HG02970 (cell line): ENCODE measurements around the gene ZNF853.
"Not testable (repeated sequence)": the region's sequence is repeated elsewhere in the genome, so short reads cannot be mapped to it uniquely, and the experiment has no call there.

Source experiments
- ATAC-seq: cut with Tn5 transposase; IDR thresholded peaks from one replicate; pipeline ENCODE4 v1.9.1; 2021; ENCODE audit warnings: mild to moderate bottlenecking, moderate library complexity, moderate number of reproducible peaks; ENCODE audit not compliant: unreplicated experiment, low FRiP score

ZNF853 gene

DNA sequence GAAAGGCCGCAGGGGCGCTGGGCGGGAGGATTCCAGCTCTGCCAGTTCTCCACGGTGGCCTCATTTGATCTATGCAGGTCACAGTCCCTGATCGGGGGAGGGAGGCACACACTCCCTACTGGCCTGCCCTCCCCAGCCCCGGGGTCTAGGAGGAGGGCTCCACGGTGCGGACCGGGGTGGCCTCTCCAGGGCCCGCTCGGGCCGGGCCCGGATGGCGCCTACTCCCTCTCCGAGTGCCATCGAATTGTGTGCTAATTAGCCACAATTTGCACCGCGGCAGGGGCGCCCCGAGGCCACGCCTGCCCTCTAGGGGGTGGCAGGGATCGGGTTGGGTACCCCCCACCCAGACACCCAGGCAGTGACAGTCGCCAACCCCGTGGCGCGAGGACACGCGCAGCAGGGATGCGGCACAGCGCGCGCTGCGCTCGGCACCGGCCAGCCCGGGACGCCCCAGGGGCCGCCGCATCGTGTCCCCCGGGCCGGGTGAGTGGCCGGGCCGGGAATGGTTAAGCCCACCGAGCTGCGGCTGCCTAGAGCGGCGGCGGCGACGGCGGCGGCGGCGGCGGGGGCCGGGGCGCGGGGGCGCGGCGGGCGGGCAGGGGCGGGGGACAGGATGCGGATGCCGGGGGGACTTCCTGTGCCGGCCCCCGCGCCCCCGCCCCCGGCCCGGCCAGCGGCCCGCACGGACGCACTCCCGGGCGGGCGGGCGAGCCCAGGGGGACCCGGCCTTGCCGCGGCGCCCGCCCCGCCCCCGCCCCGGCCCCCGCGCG, at the start of gene ZNF853:
TSS of gene ZNF853 (plus strand) at position 658 of the 770 bp plus-strand sequence. CDS start 565 bp downstream, outside the sequence.
- no peak for ATAC-seq

DNA sequence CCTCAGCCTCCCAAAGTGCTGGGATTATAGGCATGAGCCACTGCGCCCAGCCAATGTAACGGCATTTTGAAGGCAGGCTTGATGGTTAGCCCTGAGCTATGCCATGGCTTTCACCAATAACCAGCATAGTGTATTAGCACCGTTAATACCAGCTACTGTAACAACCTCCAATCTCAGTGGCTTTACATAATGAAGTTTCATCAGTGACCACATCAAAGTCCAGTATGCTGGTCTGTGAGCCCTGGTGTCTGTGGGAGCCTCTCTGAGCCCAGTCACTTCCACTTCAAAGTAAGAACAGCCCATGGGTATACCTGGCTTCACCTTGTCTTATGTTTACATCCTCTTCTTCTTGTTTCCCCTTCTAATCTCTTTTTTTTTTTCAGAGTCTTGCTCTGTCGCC, 49.8 kb upstream of the ZNF853 start:
- no peak for ATAC-seq

DNA sequence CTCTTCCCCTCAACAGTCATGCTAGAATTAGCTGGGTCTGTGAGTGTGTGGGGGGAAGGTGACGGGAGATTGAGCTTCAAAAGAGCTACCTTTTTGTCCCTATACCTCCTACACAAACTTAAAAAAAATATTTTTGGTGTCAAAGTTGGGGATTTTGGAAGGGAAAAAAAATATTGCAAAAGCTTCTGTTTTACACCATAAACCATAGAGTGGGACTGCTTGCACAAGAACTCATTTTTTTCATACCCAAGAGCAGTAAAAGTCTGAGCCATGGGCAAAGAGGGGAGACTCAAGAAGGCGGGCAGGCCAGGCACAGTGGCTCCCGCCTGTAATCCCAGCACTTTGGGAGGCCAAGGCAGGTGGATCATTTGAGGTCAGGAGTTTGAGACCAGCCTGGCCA, 47.5 kb upstream of the ZNF853 start:
- no peak for ATAC-seq

DNA sequence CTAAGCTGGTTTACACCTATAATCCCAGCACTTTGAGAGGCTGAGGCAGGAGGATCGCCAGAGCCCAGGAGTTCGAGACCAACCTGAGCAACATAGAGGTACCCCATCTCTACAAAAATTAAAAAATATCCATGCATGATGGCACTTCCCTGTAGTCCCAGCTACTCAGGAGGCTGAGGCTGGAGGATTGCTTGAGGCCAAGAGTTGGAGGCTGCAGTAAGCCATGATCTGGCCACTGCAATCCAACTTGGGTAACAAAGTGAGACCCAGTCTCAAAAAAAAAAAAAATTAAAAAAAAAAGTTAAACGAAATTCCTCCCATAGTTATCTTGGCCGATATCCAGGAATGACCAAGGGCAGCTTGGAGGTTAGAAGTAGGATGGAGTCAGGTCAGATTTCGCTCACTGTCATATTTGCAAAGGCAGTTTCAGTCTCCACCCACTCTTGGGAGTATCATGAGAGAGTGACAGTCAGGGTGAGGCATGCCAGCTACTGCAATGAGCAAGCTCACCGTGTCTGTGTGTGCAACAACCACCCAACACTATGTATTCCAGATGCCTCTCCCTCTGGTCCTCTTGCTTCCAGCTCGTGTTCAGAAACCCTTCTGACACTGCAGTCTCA, 44.1 kb upstream of the ZNF853 start:
- no peak for ATAC-seq

DNA sequence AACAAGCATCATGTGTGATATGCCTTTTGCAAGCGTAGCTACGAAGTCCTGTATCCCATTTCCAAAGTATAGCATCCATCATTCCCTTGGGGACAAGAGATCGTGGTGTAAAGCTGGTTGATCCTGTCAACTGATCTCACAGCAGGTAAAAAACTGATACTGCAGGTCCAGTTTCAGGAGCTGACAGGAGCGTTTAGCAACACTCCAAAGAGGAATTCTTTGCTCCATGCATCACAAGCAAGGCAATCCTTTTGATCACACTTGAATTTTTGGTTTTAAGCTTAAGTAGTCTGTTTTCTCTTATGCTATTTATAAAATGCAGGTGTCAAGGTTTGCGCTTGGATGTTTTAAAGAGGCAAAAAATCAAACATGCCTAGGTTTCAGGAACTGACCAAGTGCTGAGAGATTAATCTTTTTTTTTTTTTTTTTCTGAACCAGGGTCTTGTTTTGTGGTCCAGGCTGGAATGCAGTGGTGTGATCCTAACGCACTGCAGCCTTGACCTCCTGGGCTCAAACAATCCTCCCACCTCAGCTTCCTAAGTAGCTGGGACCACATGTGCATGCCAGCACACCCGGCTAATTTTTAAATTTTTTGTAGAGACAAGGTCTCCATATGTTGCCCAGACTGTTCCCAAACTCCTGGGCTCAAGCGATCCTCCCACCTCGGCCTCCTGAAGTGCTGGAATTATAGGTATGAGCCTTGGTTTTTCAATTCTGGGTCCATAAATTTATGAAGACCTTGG, 40.0 kb upstream of the ZNF853 start:
- ATAC-seq, result no peak

DNA sequence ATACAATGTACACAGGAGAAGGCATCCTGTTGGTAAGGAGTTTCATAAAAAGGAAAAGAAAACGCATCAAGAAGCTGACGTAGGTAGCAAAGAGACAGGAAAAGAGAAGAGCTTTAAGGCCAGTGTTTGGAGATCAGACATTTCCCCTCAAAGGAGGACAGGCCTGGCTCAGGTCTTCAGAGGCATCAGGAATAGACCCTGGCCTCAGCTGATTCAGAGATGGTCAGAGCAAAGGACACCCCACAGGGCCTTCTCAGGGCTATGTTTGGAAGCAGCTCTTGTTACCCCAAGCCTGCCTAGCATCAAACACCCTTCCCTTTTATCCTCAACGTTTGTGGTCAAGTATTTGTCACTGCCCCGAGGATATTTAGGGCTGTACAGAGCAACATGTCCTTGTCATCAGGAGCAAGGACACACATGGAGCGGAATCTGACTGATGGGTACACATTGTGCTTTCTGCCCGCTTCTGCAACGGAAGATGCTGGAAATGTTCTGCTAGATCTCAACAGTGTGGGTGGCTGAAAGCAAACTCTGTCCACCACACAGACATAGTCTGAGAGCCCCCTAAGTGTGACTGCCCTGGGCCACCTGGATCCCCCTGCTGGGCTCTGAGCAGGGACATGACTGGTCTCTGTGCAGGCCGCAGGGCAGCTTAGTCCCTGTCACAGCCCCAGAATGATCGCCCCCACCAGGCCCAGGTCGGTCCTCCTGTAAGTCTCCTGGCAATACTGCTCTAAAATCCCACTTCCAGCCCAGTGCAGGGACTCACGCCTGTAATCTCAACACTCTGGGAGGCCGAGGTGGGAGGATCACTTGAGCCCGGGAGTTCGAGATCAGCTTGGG, 39.2 kb upstream of the ZNF853 start:
- ATAC-seq, result no peak

DNA sequence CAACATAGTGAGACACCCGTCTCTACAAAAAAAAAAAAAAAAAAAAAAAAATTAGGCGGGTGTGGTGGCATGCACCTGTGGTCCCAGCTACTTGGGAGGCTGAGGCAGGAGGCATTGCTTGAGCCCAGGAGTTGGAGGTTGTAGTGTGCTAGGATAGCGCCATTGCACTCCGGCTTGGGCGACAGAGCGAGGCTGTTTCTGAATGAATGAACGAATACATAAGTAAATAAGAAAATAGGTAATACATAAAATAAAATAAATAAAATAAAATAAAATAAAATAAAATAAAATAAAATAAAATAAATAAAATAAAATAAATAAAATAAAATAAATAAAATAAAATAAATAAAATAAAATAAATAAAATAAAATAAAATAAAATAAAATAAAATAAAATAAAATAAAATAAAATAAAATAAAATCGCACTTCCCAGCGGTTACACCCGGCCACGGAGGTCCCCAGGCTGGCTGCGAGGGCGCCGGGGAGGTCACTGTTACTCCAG, 38.5 kb upstream of the ZNF853 start:
- not testable (repeated sequence) for ATAC-seq

DNA sequence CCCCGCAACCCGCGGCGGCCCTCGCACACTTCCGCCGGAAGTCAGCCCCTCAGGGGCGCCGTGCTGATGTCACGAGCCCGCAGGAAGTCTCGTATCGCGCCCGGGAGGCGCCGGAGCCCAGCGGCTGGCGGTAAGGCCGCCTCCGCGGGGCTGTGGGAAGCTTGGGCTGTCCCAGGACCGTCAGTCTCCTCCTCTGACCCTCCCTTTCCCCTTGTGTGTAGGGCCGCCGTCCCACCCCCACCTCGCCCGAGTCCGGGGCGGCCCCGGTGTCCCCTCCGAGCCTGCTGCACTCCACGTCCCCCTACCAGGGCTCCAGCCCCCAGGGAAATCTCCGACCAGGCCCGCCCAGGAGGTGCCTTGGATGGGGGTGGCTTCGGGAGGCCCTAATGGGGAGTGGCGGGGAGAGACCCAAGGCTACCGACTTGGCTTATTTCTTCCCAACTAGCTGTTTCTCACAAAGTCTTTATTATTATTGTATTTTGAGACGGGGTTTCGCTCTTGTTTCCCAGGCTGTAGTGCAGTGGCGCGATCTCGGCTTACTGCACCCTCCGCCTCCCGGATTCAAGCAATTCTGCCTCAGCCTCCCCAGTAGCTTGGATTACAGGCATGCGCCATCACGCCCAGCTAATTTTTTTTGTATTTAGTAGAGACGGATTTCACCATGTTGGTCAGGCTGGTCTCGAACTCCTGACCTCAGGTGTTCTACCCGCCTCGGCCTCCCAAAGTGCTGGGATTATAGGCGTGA, 37.9 kb upstream of the ZNF853 start, which contains the start of gene ZDHHC4:
TSS of gene ZDHHC4 (plus strand) at position 86 of the 745 bp plus-strand sequence. CDS start 3,108 bp downstream, outside the sequence.
- peak; percentile 95 for ATAC-seq

DNA sequence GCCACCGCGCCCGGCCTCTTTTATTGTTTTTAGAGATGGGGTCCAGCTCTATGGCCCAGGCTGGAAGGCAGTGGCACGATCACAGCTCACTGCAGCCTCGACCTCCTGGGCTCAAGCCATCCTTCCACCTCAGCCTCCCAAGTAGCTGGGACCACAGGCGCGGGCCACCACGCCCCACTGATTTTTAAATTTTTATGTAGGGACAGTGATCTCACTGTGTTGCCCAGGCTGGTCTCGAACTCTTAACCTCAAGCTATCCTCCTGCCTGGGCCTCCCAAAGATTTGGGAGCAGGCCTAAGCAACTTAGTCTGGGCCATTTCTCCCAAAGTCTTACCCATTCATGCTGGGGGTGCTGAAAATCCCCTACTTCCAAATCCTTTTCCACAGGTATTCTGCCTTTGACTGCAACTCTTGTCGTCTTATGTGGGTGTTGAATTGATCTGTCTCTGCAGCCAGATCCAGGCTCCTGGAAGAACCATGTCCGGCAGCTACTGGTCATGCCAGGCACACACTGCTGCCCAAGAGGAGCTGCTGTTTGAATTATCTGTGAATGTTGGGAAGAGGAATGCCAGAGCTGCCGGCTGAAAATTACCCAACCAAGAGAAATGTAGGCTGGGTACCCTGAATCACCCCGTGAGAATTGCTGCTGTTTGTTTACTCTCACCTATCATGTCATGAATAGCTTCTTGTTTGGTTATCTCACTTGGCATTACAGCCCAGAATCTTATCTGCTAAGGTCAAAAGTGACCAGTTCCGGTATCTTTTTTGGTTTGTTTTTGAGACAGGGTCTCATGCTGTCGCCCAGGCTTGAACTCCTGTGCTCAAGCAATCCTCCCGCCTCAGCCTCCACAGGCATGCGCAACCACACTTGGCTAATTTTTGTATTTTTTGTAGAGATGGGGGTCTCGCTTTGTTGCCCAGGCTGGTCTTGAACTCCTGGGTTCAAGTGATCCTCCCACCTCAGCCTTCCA, 37.0 kb upstream of the ZNF853 start:
- no peak for ATAC-seq

DNA sequence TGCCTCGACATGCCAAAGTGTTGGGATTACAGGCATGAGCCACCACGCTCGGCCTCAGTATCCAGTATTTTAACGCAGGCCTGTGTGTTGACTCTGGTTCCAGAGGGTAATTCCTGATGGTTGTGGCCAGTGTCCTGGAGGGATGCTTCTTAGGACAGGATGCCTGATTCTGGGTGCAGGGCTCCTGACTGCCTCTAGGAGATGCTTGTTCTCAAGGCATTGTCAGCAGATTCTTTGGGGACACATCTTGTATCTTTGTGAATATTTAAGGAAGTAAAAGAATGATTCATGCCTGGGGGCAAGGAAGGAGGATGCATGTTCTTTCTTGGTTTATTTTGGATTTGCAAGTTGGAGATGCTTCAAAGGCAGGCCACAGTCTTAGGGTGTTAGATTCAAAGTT, 36.0 kb upstream of the ZNF853 start:
- ATAC-seq, result no peak

DNA sequence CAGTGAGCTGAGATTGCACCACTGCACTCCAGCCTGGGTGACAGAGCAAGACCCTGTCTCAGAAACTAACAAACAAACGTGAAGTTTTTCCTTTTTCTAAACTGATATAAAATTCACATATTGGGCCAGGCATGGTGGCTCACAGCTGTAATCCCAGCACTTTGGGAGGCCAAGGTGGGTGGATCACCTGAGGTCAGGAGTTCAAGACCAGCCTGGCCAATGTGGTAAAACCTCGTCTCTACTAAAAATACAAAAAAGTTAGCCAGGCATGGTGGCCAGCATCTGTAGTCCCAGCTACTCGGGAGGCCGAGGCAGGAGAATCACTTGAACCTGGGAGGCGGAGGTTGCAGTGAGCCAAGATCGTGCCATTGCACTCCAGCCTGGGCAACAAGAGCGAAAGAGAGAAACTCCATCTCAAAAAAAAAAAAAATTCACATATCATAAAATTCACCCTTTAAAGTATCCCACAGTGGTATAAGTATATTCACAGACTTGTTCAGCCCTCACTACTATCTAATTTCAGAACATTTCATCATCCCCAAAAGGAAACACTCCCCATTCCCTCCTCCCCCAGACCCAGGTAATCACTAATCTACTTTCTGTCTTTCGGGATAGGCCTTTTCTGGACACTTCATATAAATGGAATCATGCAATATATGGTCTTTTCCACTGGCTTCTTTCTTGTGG, 29.5 kb upstream of the ZNF853 start:
- ATAC-seq, result not testable (repeated sequence)

DNA sequence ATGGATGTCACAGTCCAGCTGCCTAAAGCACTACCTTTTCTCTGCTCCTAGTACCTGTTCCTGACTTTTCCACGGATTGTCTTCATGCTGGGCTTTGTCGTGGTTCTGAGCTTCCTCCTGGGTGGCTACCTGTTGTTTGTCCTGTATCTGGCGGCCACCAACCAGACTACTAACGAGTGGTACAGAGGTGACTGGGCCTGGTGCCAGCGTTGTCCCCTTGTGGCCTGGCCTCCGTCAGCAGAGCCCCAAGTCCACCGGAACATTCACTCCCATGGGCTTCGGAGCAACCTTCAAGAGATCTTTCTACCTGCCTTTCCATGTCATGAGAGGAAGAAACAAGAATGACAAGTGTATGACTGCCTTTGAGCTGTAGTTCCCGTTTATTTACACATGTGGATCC, 26.8 kb upstream of the ZNF853 start:
- ATAC-seq, result no peak

DNA sequence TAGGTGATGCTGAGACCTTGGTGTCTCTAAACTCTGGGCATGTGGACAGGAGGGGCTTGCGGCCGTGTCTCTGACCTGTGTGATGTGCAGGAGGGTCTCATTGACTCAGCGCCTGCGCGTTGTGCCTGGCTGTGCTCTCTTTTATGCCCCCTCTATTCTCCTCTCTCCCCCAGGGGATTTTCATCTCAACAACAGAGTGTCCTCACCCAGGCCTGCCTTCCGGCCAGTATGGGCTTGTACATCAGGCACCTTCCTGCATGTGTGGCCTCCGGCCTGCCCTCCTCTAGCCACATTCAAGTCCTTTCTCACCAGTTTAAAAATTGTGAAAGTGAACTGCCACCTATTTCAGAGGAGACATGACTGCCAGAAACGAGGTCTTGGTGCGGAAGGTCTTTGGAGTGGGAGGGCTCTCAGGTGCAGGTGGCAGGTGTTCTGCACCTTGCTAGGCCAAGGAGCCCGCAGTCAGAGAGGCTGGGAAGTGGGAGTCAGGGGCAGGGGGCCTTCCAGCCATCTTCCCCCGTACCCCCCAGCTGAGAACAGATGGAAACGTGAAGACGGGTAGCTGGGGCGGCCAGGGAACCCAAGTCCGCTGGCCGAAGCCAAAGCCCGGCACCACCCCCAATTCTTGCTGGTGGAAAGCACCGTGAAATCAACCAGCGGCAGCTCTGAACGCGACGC, 26.1 kb upstream of the ZNF853 start:
- ATAC-seq, result no peak

DNA sequence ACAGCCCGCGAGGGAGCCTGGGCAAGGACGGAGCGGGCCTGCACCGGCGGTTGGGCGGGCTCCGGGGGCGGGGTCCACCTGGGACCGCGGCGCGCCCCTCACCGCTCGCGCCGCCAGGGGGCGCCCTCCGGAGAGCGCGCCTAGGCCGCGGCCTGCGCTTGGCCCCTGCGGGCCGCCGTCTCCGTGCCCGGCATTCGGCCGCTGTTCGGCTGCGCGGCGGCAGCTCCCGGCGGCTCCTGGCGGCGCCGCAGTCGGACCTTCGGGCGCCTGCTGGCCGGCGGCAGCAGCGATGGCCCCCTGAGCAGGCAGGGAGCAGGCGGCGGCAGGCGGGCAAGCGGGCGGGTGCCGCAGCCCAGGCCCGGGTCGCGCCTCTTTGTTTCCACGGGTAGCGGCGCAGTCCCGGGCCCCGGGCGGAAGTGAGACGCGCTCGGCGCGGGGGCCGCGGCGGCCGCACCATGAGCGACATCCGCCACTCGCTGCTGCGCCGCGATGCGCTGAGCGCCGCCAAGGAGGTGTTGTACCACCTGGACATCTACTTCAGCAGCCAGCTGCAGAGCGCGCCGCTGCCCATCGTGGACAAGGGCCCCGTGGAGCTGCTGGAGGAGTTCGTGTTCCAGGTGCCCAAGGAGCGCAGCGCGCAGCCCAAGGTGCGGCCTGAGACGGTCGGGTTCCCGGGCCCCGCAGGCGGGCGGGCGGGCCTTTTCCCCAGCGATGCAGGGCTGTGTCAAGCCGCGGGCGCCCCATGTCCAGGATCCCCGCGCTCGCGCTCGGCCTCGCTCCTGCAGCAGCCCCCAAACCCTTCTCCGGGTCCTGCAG, 25.4 kb upstream of the ZNF853 start, which contains the start of gene INTS15:
TSS of gene INTS15 (plus strand) at position 193 of the 816 bp plus-strand sequence. CDS start at position 456, 263 bp downstream.
- ATAC-seq, result peak; percentile 88

DNA sequence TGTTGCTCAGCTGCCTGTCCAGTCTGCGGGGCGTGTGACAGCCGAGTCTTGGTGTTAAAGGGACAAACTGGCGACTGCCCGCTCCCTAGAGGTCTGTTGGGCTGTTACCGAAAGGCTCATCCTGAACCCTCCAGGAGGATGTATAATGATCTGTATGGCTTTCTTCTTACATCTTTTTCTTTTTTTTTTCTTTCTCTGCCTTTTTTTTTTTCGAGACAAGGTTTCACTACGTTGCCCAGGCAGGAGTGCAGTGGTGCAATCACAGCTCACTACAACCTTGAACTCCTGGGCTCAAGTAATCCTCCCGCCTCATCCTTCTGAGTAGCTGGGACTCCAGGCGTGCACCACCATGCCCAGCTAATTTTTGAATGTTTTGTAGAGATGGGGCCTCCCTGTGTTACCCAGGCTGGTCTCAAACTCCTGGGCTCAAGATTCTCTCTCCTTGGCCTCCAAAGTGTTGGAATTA, 24.7 kb upstream of the ZNF853 start:
- peak; percentile 1 for ATAC-seq

DNA sequence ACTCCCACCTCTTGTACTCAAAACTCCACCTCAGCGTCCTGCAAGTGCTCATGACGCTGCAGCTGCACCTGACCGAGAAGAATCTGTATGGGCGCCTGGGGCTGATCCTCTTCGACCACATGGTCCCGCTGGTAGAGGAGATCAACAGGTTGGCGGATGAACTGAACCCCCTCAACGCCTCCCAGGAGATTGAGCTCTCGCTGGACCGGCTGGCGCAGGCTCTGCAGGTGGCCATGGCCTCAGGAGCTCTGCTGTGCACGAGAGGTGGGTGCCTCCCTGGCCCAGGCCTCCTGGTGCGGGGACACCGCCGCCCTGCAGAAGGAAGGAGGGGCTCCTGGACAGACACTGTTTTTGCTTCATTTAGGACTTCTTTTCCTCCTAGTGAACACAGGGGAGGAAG, 15.3 kb upstream of the ZNF853 start:
- no peak for ATAC-seq
